PFSK-1 (cell line): ENCODE measurements around the gene AIP.

ENCODE experiments used
- FOXP2 ChIP-seq: optimal IDR thresholded peaks from 2 replicates; pipeline ENCODE3; 2011; ENCODE audit warnings: borderline replicate concordance, control low read depth, inconsistent platforms; ENCODE audit not compliant: insufficient read depth; ENCODE audit errors: extremely low read length, extremely low read depth
- POLR2AphosphoS5 ChIP-seq: IDR thresholded peaks from 2 replicates; pipeline ENCODE4 v1.6.1; 2012; ENCODE audit warnings: low read depth, mild to moderate bottlenecking, control low read depth, low read length, moderate library complexity
- REST ChIP-seq, 2 experiments: IDR thresholded peaks; 2 replicates each; pipeline versions ENCODE4 v1.6.1 to v1.8.0; 2011 to 2012; ENCODE audit warnings: low read depth in 2 of 2, low read length in 2 of 2, control low read depth in 1 of 2, inconsistent platforms in 1 of 2, mild to moderate bottlenecking in 1 of 2, moderate library complexity in 1 of 2; ENCODE audit not compliant: insufficient read depth in 1 of 2
- SIN3A ChIP-seq: IDR thresholded peaks from 2 replicates; pipeline ENCODE4 v1.6.1; 2012; ENCODE audit warnings: mild to moderate bottlenecking, low read length, moderate library complexity, borderline replicate concordance; ENCODE audit not compliant: insufficient read depth
- TAF1 ChIP-seq: IDR thresholded peaks from 2 replicates; pipeline ENCODE4 v1.6.1; 2012; ENCODE audit warnings: low read length, control low read depth, borderline replicate concordance; ENCODE audit not compliant: insufficient read depth

The AIP gene

GRCh38 chr11:67528376-67528775 lies 45.5 kb downstream of the AIP start:
- TF ChIP-seq REST (IDR thresholded peaks at IDR 0.05; ENCODE audit: insufficient read depth in 1 of 2, low read depth in 2 of 2, low read length in 2 of 2) (no peak), FOXP2 (no peak), TAF1 (no peak), POLR2AphosphoS5 (no peak), SIN3A (no peak)

GRCh38 chr11:67530282-67530592 lies 47.4 kb downstream of the AIP start:
- TF ChIP-seq SIN3A: no peak
- TF ChIP-seq POLR2AphosphoS5: no peak
- TF ChIP-seq FOXP2: no peak
- no peak for TF ChIP-seq TAF1
- TF ChIP-seq REST (IDR thresholded peaks at IDR 0.05; ENCODE audit: insufficient read depth in 1 of 2, low read depth in 2 of 2, low read length in 2 of 2): no peak

- TF ChIP-seq SIN3A: no peak
- no peak for TF ChIP-seq FOXP2
- no peak for TF ChIP-seq POLR2AphosphoS5
- TF ChIP-seq TAF1: no peak
Observed at GRCh38 chr11:67532889-67533288, 50.1 kb downstream of the AIP start.

GRCh38 chr11:67534070-67534679 lies 51.3 kb downstream of the AIP start:
- TF ChIP-seq REST (IDR thresholded peaks at IDR 0.05; ENCODE audit: insufficient read depth in 1 of 2, low read depth in 2 of 2, low read length in 2 of 2): no peak
- no peak for TF ChIP-seq SIN3A
- TF ChIP-seq FOXP2: no peak
- no peak for TF ChIP-seq POLR2AphosphoS5
- no peak for TF ChIP-seq TAF1

- no peak for TF ChIP-seq SIN3A
- no peak for TF ChIP-seq FOXP2
- no peak for TF ChIP-seq REST (IDR thresholded peaks at IDR 0.05; ENCODE audit: insufficient read depth in 1 of 2, low read depth in 2 of 2, low read length in 2 of 2)
- no peak for TF ChIP-seq POLR2AphosphoS5
- no peak for TF ChIP-seq TAF1
Observed at GRCh38 chr11:67535561-67535960, 52.7 kb downstream of the AIP start.
